Jurkat, Clone E6-1 (cell line): ENCODE measurements around the gene NBPF1.
"Not testable (repeated sequence)": the region's sequence is repeated elsewhere in the genome, so short reads cannot be mapped to it uniquely, and the experiment has no call there.

ENCODE experiments used
- DNase-seq: peaks from one replicate; pipeline ENCODE4 v3.0.0-alpha.2; 2011; ENCODE audit warnings: low read depth, low spot score
- H3K4me3 ChIP-seq: 2 replicates; pipeline ENCODE4 v1.5.1; 2011; ENCODE audit warnings: mild to moderate bottlenecking, low read length, control low read depth, moderate library complexity

Gene NBPF1

GRCh38 chr1:16610553-16610952 lies 2.8 kb downstream of the NBPF1 start:
- H3K4me3 ChIP-seq, DNase-seq: not testable (repeated sequence)

GRCh38 chr1:16609761-16610160 lies 3.6 kb downstream of the NBPF1 start:
- not testable (repeated sequence) for DNase-seq, H3K4me3 ChIP-seq

GRCh38 chr1:16608838-16609560 lies 4.4 kb downstream of the NBPF1 start:
- no peak overlapping the region for H3K4me3 ChIP-seq
- no peak for DNase-seq

- H3K4me3 ChIP-seq, DNase-seq: not testable (repeated sequence)
Measured at GRCh38 chr1:16607853-16608815, 5.2 kb downstream of the NBPF1 start.

- H3K4me3 ChIP-seq = no peak overlapping the region
Measured at GRCh38 chr1:16607433-16607851, 5.9 kb downstream of the NBPF1 start.

GRCh38 chr1:16606666-16607432 lies 6.5 kb downstream of the NBPF1 start:
- not testable (repeated sequence) for H3K4me3 ChIP-seq, DNase-seq

More at GRCh38 chr1:16607433-16607851, 5.9 kb downstream of the NBPF1 start:
- no peak for DNase-seq

GRCh38 chr1:16605532-16606505 lies 7.5 kb downstream of the NBPF1 start:
- no peak overlapping the region for H3K4me3 ChIP-seq
- no peak for DNase-seq

GRCh38 chr1:16605213-16605525 lies 8.2 kb downstream of the NBPF1 start:
- DNase-seq = no peak

GRCh38 chr1:16604514-16605212 lies 8.7 kb downstream of the NBPF1 start:
- not testable (repeated sequence) for DNase-seq, H3K4me3 ChIP-seq

More at GRCh38 chr1:16605213-16605525, 8.2 kb downstream of the NBPF1 start:
- no peak overlapping the region for H3K4me3 ChIP-seq

GRCh38 chr1:16603623-16604022 lies 9.7 kb downstream of the NBPF1 start:
- not testable (repeated sequence) for DNase-seq, H3K4me3 ChIP-seq

- DNase-seq, H3K4me3 ChIP-seq: not testable (repeated sequence)
Measured at GRCh38 chr1:16602336-16603011, 10.9 kb downstream of the NBPF1 start.

- H3K4me3 ChIP-seq, DNase-seq: not testable (repeated sequence)
Measured at GRCh38 chr1:16600855-16601786, 12.2 kb downstream of the NBPF1 start.

GRCh38 chr1:16599326-16599725 lies 14.0 kb downstream of the NBPF1 start:
- DNase-seq, H3K4me3 ChIP-seq: not testable (repeated sequence)

GRCh38 chr1:16595216-16595615 lies 18.1 kb downstream of the NBPF1 start:
- H3K4me3 ChIP-seq, DNase-seq: not testable (repeated sequence)

GRCh38 chr1:16591845-16592244 lies 21.5 kb downstream of the NBPF1 start:
- H3K4me3 ChIP-seq, DNase-seq: not testable (repeated sequence)

- not testable (repeated sequence) for H3K4me3 ChIP-seq, DNase-seq
Measured at GRCh38 chr1:16588081-16588480, 25.3 kb downstream of the NBPF1 start.
